ENCODE data around the gene COQ10B. TPM values are rescaled to one million over a fixed set of nuclear protein-coding genes. Genes with fewer than 3 reads are reported as not detected.

Gene COQ10B
- total and polyA plus RNA-seq, 9 donors = 12.8 to 23.1 (median 18.4) TPM

DNA sequence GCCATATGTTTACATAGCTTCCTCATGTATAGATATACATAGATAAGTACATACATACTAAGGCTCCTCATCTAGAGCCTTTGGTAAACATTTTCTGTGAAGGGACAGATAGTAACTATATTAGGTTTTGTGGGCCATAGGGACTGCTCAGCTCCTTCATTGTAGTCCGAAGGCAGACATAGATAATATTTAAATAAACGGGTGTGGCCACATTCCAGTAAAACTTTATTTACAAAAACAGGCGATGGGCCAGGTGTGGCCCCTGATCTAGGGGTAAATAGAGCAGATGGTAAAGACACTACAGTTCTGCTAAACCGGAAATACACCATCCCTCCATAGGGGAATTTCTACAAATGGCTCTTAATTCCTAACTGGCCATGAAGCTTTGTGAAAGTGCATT is 7.3 kb downstream of the COQ10B start:
- TF ChIP-seq EP300 (IDR thresholded peaks at IDR 0.05) = no peak
- no peak for TF ChIP-seq POLR2A (IDR thresholded peaks at IDR 0.05)
- TF ChIP-seq, protein P1, sequence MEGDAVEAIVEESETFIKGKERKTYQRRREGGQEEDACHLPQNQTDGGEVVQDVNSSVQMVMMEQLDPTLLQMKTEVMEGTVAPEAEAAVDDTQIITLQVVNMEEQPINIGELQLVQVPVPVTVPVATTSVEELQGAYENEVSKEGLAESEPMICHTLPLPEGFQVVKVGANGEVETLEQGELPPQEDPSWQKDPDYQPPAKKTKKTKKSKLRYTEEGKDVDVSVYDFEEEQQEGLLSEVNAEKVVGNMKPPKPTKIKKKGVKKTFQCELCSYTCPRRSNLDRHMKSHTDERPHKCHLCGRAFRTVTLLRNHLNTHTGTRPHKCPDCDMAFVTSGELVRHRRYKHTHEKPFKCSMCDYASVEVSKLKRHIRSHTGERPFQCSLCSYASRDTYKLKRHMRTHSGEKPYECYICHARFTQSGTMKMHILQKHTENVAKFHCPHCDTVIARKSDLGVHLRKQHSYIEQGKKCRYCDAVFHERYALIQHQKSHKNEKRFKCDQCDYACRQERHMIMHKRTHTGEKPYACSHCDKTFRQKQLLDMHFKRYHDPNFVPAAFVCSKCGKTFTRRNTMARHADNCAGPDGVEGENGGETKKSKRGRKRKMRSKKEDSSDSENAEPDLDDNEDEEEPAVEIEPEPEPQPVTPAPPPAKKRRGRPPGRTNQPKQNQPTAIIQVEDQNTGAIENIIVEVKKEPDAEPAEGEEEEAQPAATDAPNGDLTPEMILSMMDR (IDR thresholded peaks at IDR 0.05) = no peak
- intact Hi-C loops (cut with DNase I) = loop anchor here in 1 of 4 donors (5.0 kb wide), 1 partner anchor 1652 kb away; no protein-coding TSS in a partner anchor
- 70 to 80% (median 74%) methylated on average over 4 of the region's 4 CpGs for WGBS, 3 donors
- Histone ChIP-seq H3K4me3 (no peak overlapping the region), H3K36me3 (no peaks in the 10 kb centered on the region), H3K27me3 (no peaks in the 10 kb centered on the region), H3K4me1 (ENCODE audit: insufficient read depth) (peaks cover 1% of the 10 kb centered on the region), H3K9me3 (no peaks in the 10 kb centered on the region), H3K27ac (no peak overlapping the region)
- DNase-seq = no peak

DNA sequence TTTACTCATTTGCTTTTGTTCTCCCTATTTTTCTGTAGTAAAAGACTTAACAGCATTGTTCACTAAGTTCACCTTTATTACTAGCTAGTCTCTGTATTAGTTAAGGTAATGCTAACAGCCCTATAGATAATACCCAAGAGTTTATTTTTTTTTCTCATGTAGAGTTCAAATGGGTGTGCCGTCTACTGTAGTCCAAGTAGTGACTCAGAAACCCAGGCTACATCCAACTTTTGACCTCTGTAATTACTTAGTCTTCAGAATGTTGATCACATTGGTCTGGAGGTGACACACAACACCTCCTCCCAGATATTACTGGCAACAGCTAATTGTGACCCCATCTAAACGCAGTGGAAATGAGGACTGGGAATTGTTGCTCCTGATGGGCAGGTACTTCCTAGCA is 7.7 kb downstream of the COQ10B start:
- Histone ChIP-seq H3K4me1 (ENCODE audit: insufficient read depth) (no peaks in the 10 kb centered on the region), H3K27ac (no peak overlapping the region)
- intact Hi-C loops (cut with DNase I) = loop anchor here in 1 of 4 donors (5.0 kb wide), 1 partner anchor 1651 kb away; no protein-coding TSS in a partner anchor

DNA sequence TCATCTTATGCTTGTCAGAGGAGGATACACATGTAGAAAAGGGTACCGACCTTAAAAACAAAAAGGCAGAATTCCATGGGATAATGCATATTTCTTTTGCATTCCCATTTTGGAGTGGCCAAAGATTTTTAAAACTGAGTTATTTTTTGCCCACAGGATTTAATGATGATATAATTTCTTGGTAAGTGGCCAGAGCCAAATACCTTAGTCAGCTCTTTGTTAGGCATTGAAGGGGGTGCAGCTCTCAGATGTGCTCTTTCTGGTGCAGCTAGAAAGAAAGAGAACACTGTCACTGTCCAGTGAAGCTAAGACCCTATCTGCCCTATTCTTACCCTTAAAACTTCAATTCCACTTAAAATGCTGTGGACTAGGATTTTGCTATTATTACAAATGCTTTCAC is 10.8 kb downstream of the COQ10B start:
- H3K36me3 ChIP-seq = no peaks in the 10 kb centered on the region
- DNase-seq = no peak
- no peaks in the 10 kb centered on the region for H3K9me3 ChIP-seq
- no peak overlapping the region for H3K4me3 ChIP-seq
- WGBS, 3 donors = 44 to 67% (median 48%) methylated on average over 1 of the region's 1 CpG
- H3K27me3 ChIP-seq = no peaks in the 10 kb centered on the region
- no peak for TF ChIP-seq POLR2A (IDR thresholded peaks at IDR 0.05)
- H3K4me1 ChIP-seq (ENCODE audit: insufficient read depth) = no peaks in the 10 kb centered on the region
- intact Hi-C loops (cut with DNase I) = loop anchor here in 1 of 4 donors (5.0 kb wide), 1 partner anchor 1648 kb away; no protein-coding TSS in a partner anchor
- H3K27ac ChIP-seq = no peak overlapping the region

More for the DNA sequence above, 7.7 kb downstream of the COQ10B start:
- TF ChIP-seq POLR2A (IDR thresholded peaks at IDR 0.05) = no peak
- TF ChIP-seq EP300 (IDR thresholded peaks at IDR 0.05) = no peak
- TF ChIP-seq, protein P1 (IDR thresholded peaks at IDR 0.05) = no peak
- no peaks in the 10 kb centered on the region for H3K27me3 ChIP-seq
- H3K36me3 ChIP-seq = no peaks in the 10 kb centered on the region
- 79 to 85% (median 81%) methylated on average over 2 of the region's 2 CpGs for WGBS, 3 donors
- no peak overlapping the region for H3K4me3 ChIP-seq
- no peak for DNase-seq
- no peaks in the 10 kb centered on the region for H3K9me3 ChIP-seq

DNA sequence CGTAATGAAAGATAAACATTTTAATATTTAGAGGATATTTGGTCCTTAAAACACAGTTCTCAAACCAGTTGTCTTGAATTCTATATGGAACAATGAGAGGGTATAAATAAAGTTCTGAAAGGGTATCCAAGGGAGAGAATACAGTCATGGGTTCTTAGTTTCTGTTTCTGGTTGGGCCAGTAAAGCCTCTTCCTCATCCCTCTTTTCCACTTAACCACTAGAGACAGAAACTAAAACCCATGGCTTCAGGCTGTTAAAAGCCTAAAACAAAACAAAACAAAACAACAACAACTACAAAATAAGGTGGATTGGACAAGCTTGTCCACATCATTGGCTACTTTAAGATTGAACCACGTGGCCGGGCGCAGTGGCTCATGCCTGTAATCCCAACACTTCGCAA is 18.8 kb downstream of the COQ10B start:
- H3K36me3 ChIP-seq = no peaks in the 10 kb centered on the region
- intact Hi-C loops (cut with DNase I) = no loop called here
- WGBS, 3 donors = 92 to 99% (median 96%) methylated on average over 5 of the region's 5 CpGs

DNA sequence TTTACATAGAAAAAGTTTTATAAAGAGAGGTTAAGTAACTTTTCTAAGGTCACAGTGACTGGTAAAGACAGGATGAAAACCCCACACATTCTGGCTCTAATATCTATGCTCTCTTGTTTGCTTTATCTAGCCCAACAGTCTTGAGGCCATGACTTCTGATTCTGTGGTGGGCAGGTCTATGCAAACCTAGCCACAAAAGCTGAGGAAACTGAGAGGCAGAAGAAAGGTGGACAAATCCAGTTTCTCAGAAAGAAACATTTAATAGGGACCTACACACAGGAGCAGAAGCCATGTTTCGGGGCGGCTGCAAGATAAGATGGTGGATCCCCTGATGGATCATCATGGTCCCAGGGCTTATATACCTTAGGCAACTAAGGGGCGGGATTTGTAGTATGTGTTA is 24.4 kb downstream of the COQ10B start:
- H3K36me3 ChIP-seq = no peaks in the 10 kb centered on the region
- intact Hi-C loops (cut with DNase I) = no loop called here

More for the DNA sequence above, 18.8 kb downstream of the COQ10B start:
- Histone ChIP-seq H3K9me3 (no peaks in the 10 kb centered on the region), H3K27ac (no peak overlapping the region), H3K4me3 (no peak overlapping the region), H3K4me1 (ENCODE audit: insufficient read depth) (no peaks in the 10 kb centered on the region), H3K27me3 (no peaks in the 10 kb centered on the region)
- no peak for DNase-seq
- TF ChIP-seq POLR2A (IDR thresholded peaks at IDR 0.05) (no peak), EP300 (IDR thresholded peaks at IDR 0.05) (no peak)
- TF ChIP-seq, protein P1 (IDR thresholded peaks at IDR 0.05) = no peak

More for the DNA sequence above, 24.4 kb downstream of the COQ10B start:
- 97 to 99% (median 99%) methylated on average over 3 of the region's 3 CpGs for WGBS, 3 donors
- DNase-seq = no peak
- no peaks in the 10 kb centered on the region for H3K4me1 ChIP-seq (ENCODE audit: insufficient read depth)
- H3K4me3 ChIP-seq = no peak overlapping the region
- H3K9me3 ChIP-seq = no peaks in the 10 kb centered on the region
- TF ChIP-seq, protein P1 (IDR thresholded peaks at IDR 0.05) = no peak
- TF ChIP-seq EP300 (IDR thresholded peaks at IDR 0.05) (no peak), POLR2A (IDR thresholded peaks at IDR 0.05) (no peak)
- no peaks in the 10 kb centered on the region for H3K27me3 ChIP-seq
- H3K27ac ChIP-seq = no peak overlapping the region

All from ovary (tissue), 9 donors.